Stomach (tissue), 9 donors: ENCODE results near the gene XG. TPM values are rescaled to one million over a fixed set of nuclear protein-coding genes. Genes with fewer than 3 reads are reported as not detected.

Source experiments
- DNase-seq, 2 donors: peaks; one replicate each; pipeline versions ENCODE4 v3.0.0 to v3.0.0-alpha.2; 2013 to 2019
- H3K27ac ChIP-seq, 5 donors: fragments of 200-600 bp in 4 of 5; sonication (generic) in 4 of 5; one replicate each; pipeline ENCODE4 v1.5.1; 2013 to 2019; ENCODE audit warnings: mild to moderate bottlenecking in 1 of 5, moderate library complexity in 1 of 5
- H3K27me3 ChIP-seq, 3 donors: fragments of 200-600 bp; sonication (generic); one replicate each; pipeline ENCODE4 v1.5.1; 2017 to 2019; ENCODE audit warnings: mixed run types in 1 of 3
- H3K36me3 ChIP-seq, 4 donors: fragments of 200-600 bp; sonication (generic); 1 replicate in 3 of 4; 2 replicates in 1 of 4; pipeline ENCODE4 v1.5.1; 2016 to 2019
- H3K4me1 ChIP-seq, 4 donors: fragments of 200-600 bp; sonication (generic); one replicate each; pipeline ENCODE4 v1.5.1; 2016 to 2019
- H3K4me3 ChIP-seq, 4 donors: fragments of 200-600 bp; sonication (generic) in 3 of 4; one replicate each; pipeline ENCODE4 v1.5.1; 2016 to 2019; ENCODE audit warnings: mild to moderate bottlenecking in 1 of 4
- H3K9me3 ChIP-seq, 4 donors: fragments of 200-600 bp; sonication (generic); one replicate each; pipeline ENCODE4 v1.5.1; 2016 to 2019
- CTCF ChIP-seq, 7 experiments: fragments of 450-650 bp in 4 of 7; fragments of 200-600 bp in 3 of 7; sonication (generic) in 3 of 7; IDR thresholded peaks; one replicate each; pipeline ENCODE4 v1.5.1; 2016 to 2019; ENCODE audit warnings: antibody characterized with exemption in 7 of 7, control low read depth in 2 of 7, mild to moderate bottlenecking in 1 of 7
- EP300 ChIP-seq: sonication (generic); formaldehyde crosslinking; IDR thresholded peaks from one replicate; pipeline ENCODE4 v1.6.1; 2017; ENCODE audit warnings: antibody characterized with exemption
- POLR2A ChIP-seq, 4 donors: fragments of 450-650 bp; IDR thresholded peaks; one replicate each; pipeline ENCODE4 v1.6.1; 2016; ENCODE audit warnings: antibody characterized with exemption in 4 of 4, control low read depth in 2 of 4, mild to moderate bottlenecking in 1 of 4, moderate library complexity in 1 of 4
- POLR2AphosphoS5 ChIP-seq, 3 donors: sonication (generic); formaldehyde crosslinking; IDR thresholded peaks; one replicate each; pipeline ENCODE4 v1.6.1; 2016; ENCODE audit warnings: antibody characterized with exemption in 3 of 3
- WGBS, 5 donors: extraction: QIAGEN DNeasy Blood & Tissue Kit in 3 of 5; methylation state at CpG; one replicate each; pipeline versions ENCODE4 v1.1.5 to v1.1.7; 2013 to 2018; 5-methylcytosine and 5-hydroxymethylcytosine counted together
- intact Hi-C: fragments of 100-400 bp; cut with DNase I; formaldehyde crosslinking; loops from one replicate; pipeline ENCODE4 v1.15.1; 2023; ENCODE audit warnings: low total_unique reads
- polyA plus RNA-seq, 3 donors: library from polyadenylated mRNA; stranded (reverse); fragments of 200-250 nt; gene quantifications; one replicate each; pipeline ENCODE4 v1.2.3, GENCODE V29; 2013
- total RNA-seq, 5 donors: library from RNA; depleted of rRNA; stranded (reverse); fragments of >200 nt; gene quantifications; one replicate each; pipeline versions ENCODE4 v1.1.0 to v1.2.3, GENCODE V29; 2014 to 2016
- donor health status: healthy with polysubstance abuse.
- donor health status: Bipolar disorder and iron deficiency.
- donor health status: healthy.

XG gene
- total and polyA plus RNA-seq, 8 donors, result 0.70 TPM; not detected in 7

GRCh38 chrX:2784026-2784425 is 32.2 kb downstream of the XG start:
- TF ChIP-seq EP300 (no peak), POLR2A (IDR thresholded peaks at IDR 0.05) (no peak), CTCF (IDR thresholded peaks at IDR 0.05) (no peak)
- no peaks in the 10 kb centered on the region for H3K36me3 ChIP-seq
- DNase-seq, result no peak
- H3K27ac ChIP-seq, result no peak overlapping the region
- no peaks in the 10 kb centered on the region for H3K4me1 ChIP-seq
- 73 to 79% (median 75%) methylated on average over 6 of the region's 6 CpGs for WGBS, 5 donors
- H3K27me3 ChIP-seq, result no peaks in the 10 kb centered on the region
- H3K9me3 ChIP-seq, result no peaks in the 10 kb centered on the region
- no peak overlapping the region for H3K4me3 ChIP-seq
- intact Hi-C loops, result no loop called here

DNA sequence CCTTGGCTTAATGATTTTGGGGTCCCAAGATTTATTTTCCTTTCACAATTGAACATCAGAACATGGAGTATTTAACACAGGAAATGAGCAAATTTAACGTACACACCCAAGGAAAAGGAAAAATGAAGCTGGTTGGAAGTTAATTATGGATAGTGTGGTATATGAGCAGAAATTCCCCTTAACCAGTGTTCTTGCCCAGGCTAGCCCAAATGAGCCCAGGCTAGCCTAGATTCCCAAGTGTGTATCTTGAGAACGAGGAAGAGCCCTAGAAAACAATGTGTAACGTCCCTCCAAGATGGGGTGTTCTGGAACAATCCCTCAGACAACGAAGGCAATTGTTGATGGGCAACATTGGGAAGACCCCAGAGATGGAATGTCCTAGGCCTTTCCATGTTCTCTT is 33.7 kb downstream of the XG start:
- no peaks in the 10 kb centered on the region for H3K9me3 ChIP-seq
- DNase-seq, result no peak
- intact Hi-C loops, result no loop called here
- no peaks in the 10 kb centered on the region for H3K4me1 ChIP-seq
- no peaks in the 10 kb centered on the region for H3K27me3 ChIP-seq
- H3K36me3 ChIP-seq, result no peaks in the 10 kb centered on the region
- WGBS, 5 donors, result 76 to 82% (median 77%) methylated on average over 1 to 4 of the region's 4 CpGs
- no peak for TF ChIP-seq CTCF (IDR thresholded peaks at IDR 0.05)
- TF ChIP-seq EP300, result no peak
- no peak for TF ChIP-seq POLR2A (IDR thresholded peaks at IDR 0.05)
- TF ChIP-seq POLR2AphosphoS5 (IDR thresholded peaks at IDR 0.05), result no peak
- H3K4me3 ChIP-seq, result no peak overlapping the region
- H3K27ac ChIP-seq, result no peak overlapping the region

- no peak for DNase-seq
- TF ChIP-seq POLR2AphosphoS5 (IDR thresholded peaks at IDR 0.05) (no peak), CTCF (IDR thresholded peaks at IDR 0.05) (no peak), EP300 (no peak), POLR2A (IDR thresholded peaks at IDR 0.05) (no peak)
- no peaks in the 10 kb centered on the region for H3K36me3 ChIP-seq
- H3K27ac ChIP-seq, result no peak overlapping the region
- H3K4me1 ChIP-seq, result no peaks in the 10 kb centered on the region
- no peaks in the 10 kb centered on the region for H3K9me3 ChIP-seq
- intact Hi-C loops, result no loop called here
- 81 to 88% (median 83%) methylated on average over 4 of the region's 4 CpGs for WGBS, 5 donors
- H3K27me3 ChIP-seq, result no peaks in the 10 kb centered on the region
- no peak overlapping the region for H3K4me3 ChIP-seq
Observed at GRCh38 chrX:2788980-2789379, 37.1 kb downstream of the XG start.

- Histone ChIP-seq H3K9me3 (no peaks in the 10 kb centered on the region), H3K36me3 (no peaks in the 10 kb centered on the region), H3K4me1 (no peaks in the 10 kb centered on the region), H3K27me3 (no peaks in the 10 kb centered on the region), H3K27ac (no peak overlapping the region), H3K4me3 (no peak overlapping the region)
- WGBS, 5 donors, result 87 to 95% (median 92%) methylated on average over 3 of the region's 3 CpGs
- no peak for TF ChIP-seq CTCF (IDR thresholded peaks at IDR 0.05)
- no peak for TF ChIP-seq POLR2AphosphoS5 (IDR thresholded peaks at IDR 0.05)
- no peak for TF ChIP-seq EP300
- TF ChIP-seq POLR2A (IDR thresholded peaks at IDR 0.05), result no peak
- DNase-seq, result no peak
- intact Hi-C loops, result no loop called here
Observed at GRCh38 chrX:2789569-2789968, 37.7 kb downstream of the XG start.
